G401.6 (cell line): Measurements from ENCODE around the gene CAMLG.
"Not testable (repeated sequence)": the region's sequence is repeated elsewhere in the genome, so short reads cannot be mapped to it uniquely, and the experiment has no call there.

ENCODE experiments used
- FAIRE-seq: peaks from 2 replicates; lab custom pipeline; 2012; peaks lifted over from hg19 to GRCh38; lab: Jason Lieb, UNC

The CAMLG gene

GRCh38 chr5:134738133-134738962, at the start of gene CAMLG:
TSS of gene CAMLG (plus strand) at chr5:134738548. CDS start at chr5:134738621, 73 bp downstream.
- peak; percentile 91 for FAIRE-seq

GRCh38 chr5:134690144-134690543, 48.2 kb upstream of the CAMLG start:
- FAIRE-seq, result not testable (repeated sequence)

GRCh38 chr5:134692722-134693121, 45.6 kb upstream of the CAMLG start:
- FAIRE-seq, result no peak

- FAIRE-seq, result no peak
Observed at GRCh38 chr5:134708301-134708700, 30.0 kb upstream of the CAMLG start.

DNA sequence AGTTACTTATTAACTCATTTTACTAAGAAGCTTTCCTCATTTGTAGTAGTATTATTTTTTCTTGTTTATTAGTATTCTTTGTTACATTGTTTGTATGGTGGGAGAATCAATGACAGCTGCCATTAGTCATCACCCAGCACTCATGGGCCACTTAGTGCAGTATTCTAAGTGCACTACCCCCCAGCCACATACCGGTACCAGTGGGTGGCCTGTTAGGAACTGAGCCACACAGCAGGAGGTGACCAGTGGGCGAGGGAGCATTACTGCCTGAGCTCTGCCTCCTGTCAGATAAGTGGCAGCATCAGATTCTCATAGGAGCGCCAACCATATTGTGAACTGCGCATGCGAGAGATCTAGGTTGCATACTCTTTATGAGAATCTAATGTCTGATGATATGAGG, 24.2 kb upstream of the CAMLG start:
- FAIRE-seq, result no peak

- no peak for FAIRE-seq
Observed at GRCh38 chr5:134714541-134714940, 23.8 kb upstream of the CAMLG start.

DNA sequence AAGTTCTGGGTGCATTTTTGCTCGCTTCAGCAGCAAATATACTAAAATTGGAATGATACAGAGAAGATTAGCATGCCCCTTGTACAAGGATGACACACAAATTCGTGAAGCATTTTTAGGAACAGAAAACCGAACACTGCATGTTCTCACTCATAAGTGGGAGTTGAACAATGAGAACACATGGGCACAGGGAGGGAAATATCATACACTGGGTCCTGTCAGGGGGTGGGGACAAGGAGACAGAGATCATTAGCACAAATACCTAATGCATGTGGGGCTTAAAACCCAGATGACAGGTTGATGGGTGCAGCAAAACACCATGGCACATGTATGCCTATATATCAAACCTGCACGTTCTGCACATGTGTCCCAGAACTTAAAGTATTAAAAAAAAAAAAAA, 22.9 kb upstream of the CAMLG start:
- FAIRE-seq, result not testable (repeated sequence)

GRCh38 chr5:134724872-134725271, 13.5 kb upstream of the CAMLG start:
- peak; percentile 56 for FAIRE-seq

GRCh38 chr5:134732819-134733218, 5.5 kb upstream of the CAMLG start:
- no peak for FAIRE-seq

DNA sequence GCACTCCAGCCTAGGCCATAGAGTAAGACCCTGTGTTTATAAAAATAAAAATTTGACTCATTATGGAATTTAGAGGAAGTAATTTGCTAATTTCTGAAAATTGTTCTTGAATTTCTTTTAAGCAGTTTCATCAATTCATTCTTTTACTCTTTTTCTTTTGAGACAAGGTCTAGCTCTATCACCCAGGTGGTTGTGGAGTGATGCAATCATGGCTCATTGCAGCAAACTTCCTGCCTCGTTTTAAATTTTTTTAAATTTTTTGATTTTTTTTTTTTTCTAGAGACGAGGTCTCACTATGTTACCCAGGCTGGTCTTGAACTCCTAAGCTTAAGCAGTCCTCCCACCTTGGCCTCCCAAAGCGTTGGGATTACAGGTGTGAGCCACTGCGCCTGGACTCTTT, 3.1 kb upstream of the CAMLG start:
- no peak for FAIRE-seq

GRCh38 chr5:134736173-134736812, 2.1 kb upstream of the CAMLG start:
- FAIRE-seq, result no peak

- no peak for FAIRE-seq
Observed at GRCh38 chr5:134738963-134739661, 764 bp downstream of the CAMLG start.

GRCh38 chr5:134741052-134741451, 2.7 kb downstream of the CAMLG start:
- FAIRE-seq, result no peak

- no peak for FAIRE-seq
Observed at GRCh38 chr5:134742134-134742533, 3.8 kb downstream of the CAMLG start.

GRCh38 chr5:134749415-134749814, 11.1 kb downstream of the CAMLG start:
- no peak for FAIRE-seq

- no peak for FAIRE-seq
Observed at GRCh38 chr5:134758176-134758503, 19.8 kb downstream of the CAMLG start.

DNA sequence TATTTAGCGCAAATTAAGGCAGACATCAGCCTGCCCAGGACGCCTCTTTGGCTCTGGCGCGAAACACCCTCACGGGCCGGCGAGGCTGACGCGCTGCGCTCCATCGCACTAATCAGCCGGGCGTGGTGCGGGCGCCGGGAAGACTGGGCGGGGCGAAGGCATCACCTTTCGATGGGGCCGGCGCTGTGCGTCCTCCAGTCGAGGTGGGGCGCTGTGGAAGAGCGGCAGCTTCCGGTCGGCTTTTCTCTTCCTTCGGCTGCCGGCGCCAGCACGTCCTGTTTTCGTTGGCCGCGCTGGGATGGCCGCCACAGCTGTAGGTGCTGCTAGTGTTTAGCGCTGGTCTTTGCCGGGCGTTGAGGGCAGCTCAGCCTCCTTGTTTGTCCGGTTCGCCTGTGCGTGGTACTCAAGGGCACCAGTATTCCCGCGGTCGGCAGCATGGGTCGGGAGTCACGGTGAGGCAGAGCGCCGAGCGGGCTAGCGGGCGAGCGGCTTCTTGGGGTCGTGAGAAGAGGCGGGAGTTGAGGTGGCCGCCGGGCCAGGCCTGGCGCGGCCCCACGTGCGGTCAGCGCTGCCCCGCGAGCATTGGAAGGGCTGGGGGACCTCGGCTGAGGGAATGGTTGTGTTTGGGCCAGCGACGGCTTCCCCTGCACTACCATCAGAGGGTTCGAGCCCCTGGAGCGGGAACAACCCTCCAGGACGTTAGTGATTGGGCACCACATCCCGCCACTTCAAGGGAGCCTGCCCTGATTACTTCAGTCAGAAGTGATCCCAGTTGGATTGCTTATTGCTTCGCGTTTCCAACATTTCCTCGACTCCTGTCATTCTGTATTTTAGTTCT, 20.4 kb downstream of the CAMLG start, which contains the start of gene DDX46:
Gene DDX46 (plus strand): TSS at position 276 of the 838 bp plus-strand sequence. CDS start 160 bp downstream, at position 436.
- peak; percentile 90 for FAIRE-seq

- FAIRE-seq, result not testable (repeated sequence)
Observed at GRCh38 chr5:134767528-134768291, 29.4 kb downstream of the CAMLG start.

- FAIRE-seq, result no peak
Observed at GRCh38 chr5:134769206-134769605, 30.9 kb downstream of the CAMLG start.

GRCh38 chr5:134772461-134773125, 34.2 kb downstream of the CAMLG start:
- FAIRE-seq, result no peak

DNA sequence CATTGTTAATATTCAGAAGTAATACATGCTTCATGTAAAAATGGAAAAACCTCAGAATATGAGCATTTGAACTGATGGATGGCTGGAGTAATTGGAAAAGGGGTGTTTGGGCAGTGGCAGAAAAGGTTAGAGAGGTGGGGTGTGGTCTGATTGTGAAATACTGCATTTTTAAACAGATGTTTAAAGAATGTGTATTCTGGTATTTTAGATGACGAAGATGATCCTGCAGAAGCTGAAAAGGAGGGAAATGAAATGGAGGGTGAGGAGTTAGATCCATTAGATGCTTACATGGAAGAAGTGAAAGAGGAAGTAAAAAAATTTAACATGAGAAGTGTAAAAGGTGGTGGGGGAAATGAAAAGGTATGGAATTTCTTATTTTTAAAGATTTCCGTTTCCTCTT, 39.0 kb downstream of the CAMLG start:
- FAIRE-seq, result no peak
